Upper lobe of left lung (tissue), 6 donors: Measurements from ENCODE around the gene LYST. TPM values are rescaled to one million over a fixed set of nuclear protein-coding genes. Genes with fewer than 3 reads are reported as not detected.
A peak's percentile ranks its signal among the peaks of the same experiment; 100 is the strongest.

Experiments
- ATAC-seq, 2 donors: fragments of 200-7000 bp; cut with Tn5 transposase; one replicate each; pipeline ENCODE4 v1.9.1; 2022; ENCODE audit warnings: mild to moderate bottlenecking in 2 of 2, moderate library complexity in 2 of 2; ENCODE audit not compliant: low FRiP score in 2 of 2
- DNase-seq, 2 donors: peaks; one replicate each; pipeline ENCODE4 v3.0.0-alpha.2; 2019 to 2020
- H3K27ac ChIP-seq, 4 donors: fragments of 200-600 bp; sonication (generic); one replicate each; pipeline ENCODE4 v1.5.1; 2016 to 2019
- H3K27me3 ChIP-seq, 4 donors: fragments of 200-600 bp; sonication (generic); one replicate each; pipeline ENCODE4 v1.5.1; 2017 to 2019
- H3K36me3 ChIP-seq, 4 donors: fragments of 200-600 bp; sonication (generic); one replicate each; pipeline ENCODE4 v1.5.1; 2016 to 2019
- H3K4me1 ChIP-seq, 4 donors: fragments of 200-600 bp; sonication (generic); one replicate each; pipeline ENCODE4 v1.5.1; 2018 to 2019
- H3K4me3 ChIP-seq, 4 donors: fragments of 200-600 bp; sonication (generic); one replicate each; pipeline ENCODE4 v1.5.1; 2017 to 2019; ENCODE audit warnings: mild to moderate bottlenecking in 2 of 4, moderate library complexity in 1 of 4
- H3K9me3 ChIP-seq, 4 donors: fragments of 200-600 bp; sonication (generic); one replicate each; pipeline ENCODE4 v1.5.1; 2018 to 2019
- EP300 ChIP-seq, 4 donors: sonication (generic); formaldehyde crosslinking; IDR thresholded peaks; one replicate each; pipeline ENCODE4 v1.5.1; 2017; ENCODE audit warnings: antibody characterized with exemption in 4 of 4, control low read depth in 2 of 4
- POLR2A ChIP-seq, 4 donors: fragments of 450-650 bp; IDR thresholded peaks; one replicate each; pipeline ENCODE4 v1.5.1; 2016 to 2017; ENCODE audit warnings: antibody characterized with exemption in 4 of 4, mild to moderate bottlenecking in 2 of 4
- POLR2AphosphoS5 ChIP-seq, 2 donors: sonication (generic); formaldehyde crosslinking; IDR thresholded peaks; one replicate each; pipeline ENCODE4 v1.5.1; 2017; ENCODE audit warnings: antibody characterized with exemption in 2 of 2
- WGBS, 2 donors: methylation state at CpG; one replicate each; pipeline ENCODE4 v1.1.5; 2017 to 2018; 5-methylcytosine and 5-hydroxymethylcytosine counted together
- total RNA-seq, 6 donors: library from RNA; depleted of rRNA in 4 of 6; stranded (reverse); fragments of >200 nt in 4 of 6; gene quantifications; one replicate each; pipeline versions ENCODE4 v1.1.0 to v1.2.1, GENCODE V29; 2016 to 2021
- TF ChIP-seq, protein P1 (sequence below), 6 experiments: fragments of 450-650 bp in 4 of 6; fragments of 200-600 bp in 2 of 6; sonication (generic) in 2 of 6; IDR thresholded peaks; one replicate each; pipeline ENCODE4 v1.5.1; 2016 to 2019; ENCODE audit warnings: antibody characterized with exemption in 6 of 6
- donor health status: DM: no; HTN: no; CAD: no; lungs with moderate emphysema.
- donor health status: DM: no; HTN: yes; CAD: no; lungs with severe emphysema.

LYST gene
- total RNA-seq, 6 donors from 2014 or later, result 34.0 to 87.0 (median 54.0) TPM

- Histone ChIP-seq H3K9me3 (no peaks in the 10 kb centered on the region), H3K36me3 (no peaks in the 10 kb centered on the region), H3K27me3 (no peaks in the 10 kb centered on the region), H3K4me3 (no peak overlapping the region), H3K27ac (no peak overlapping the region), H3K4me1 (peaks cover 0 to 8% (median 4%) of the 10 kb centered on the region in 4 donors)
- ATAC-seq (no peak), DNase-seq (no peak)
- no peak for TF ChIP-seq EP300 (IDR thresholded peaks at IDR 0.05)
- no peak for TF ChIP-seq POLR2AphosphoS5 (IDR thresholded peaks at IDR 0.05)
- no peak for TF ChIP-seq POLR2A (IDR thresholded peaks at IDR 0.05)
- TF ChIP-seq, protein P1, sequence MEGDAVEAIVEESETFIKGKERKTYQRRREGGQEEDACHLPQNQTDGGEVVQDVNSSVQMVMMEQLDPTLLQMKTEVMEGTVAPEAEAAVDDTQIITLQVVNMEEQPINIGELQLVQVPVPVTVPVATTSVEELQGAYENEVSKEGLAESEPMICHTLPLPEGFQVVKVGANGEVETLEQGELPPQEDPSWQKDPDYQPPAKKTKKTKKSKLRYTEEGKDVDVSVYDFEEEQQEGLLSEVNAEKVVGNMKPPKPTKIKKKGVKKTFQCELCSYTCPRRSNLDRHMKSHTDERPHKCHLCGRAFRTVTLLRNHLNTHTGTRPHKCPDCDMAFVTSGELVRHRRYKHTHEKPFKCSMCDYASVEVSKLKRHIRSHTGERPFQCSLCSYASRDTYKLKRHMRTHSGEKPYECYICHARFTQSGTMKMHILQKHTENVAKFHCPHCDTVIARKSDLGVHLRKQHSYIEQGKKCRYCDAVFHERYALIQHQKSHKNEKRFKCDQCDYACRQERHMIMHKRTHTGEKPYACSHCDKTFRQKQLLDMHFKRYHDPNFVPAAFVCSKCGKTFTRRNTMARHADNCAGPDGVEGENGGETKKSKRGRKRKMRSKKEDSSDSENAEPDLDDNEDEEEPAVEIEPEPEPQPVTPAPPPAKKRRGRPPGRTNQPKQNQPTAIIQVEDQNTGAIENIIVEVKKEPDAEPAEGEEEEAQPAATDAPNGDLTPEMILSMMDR (IDR thresholded peaks at IDR 0.05), result no peak
- 80 to 85% methylated on average over 10 of the region's 10 CpGs for WGBS, 2 donors
Measured at GRCh38 chr1:235637756-235638534, 228.8 kb downstream of the LYST start.

GRCh38 chr1:235635938-235636662 is 230.6 kb downstream of the LYST start:
- Histone ChIP-seq H3K4me3 (no peak overlapping the region), H3K27ac (no peak overlapping the region), H3K4me1 (no peaks in the 10 kb centered on the region), H3K27me3 (no peaks in the 10 kb centered on the region), H3K36me3 (no peaks in the 10 kb centered on the region), H3K9me3 (no peaks in the 10 kb centered on the region)
- DNase-seq, result no peak
- TF ChIP-seq POLR2AphosphoS5 (IDR thresholded peaks at IDR 0.05) (no peak), EP300 (IDR thresholded peaks at IDR 0.05) (no peak), POLR2A (IDR thresholded peaks at IDR 0.05) (no peak)
- TF ChIP-seq, protein P1 (IDR thresholded peaks at IDR 0.05), result no peak
- WGBS, 2 donors, result 60 to 69% methylated on average over 8 to 12 of the region's 12 CpGs
- peak in 1 of 2 donors; percentile 32 for ATAC-seq

DNA sequence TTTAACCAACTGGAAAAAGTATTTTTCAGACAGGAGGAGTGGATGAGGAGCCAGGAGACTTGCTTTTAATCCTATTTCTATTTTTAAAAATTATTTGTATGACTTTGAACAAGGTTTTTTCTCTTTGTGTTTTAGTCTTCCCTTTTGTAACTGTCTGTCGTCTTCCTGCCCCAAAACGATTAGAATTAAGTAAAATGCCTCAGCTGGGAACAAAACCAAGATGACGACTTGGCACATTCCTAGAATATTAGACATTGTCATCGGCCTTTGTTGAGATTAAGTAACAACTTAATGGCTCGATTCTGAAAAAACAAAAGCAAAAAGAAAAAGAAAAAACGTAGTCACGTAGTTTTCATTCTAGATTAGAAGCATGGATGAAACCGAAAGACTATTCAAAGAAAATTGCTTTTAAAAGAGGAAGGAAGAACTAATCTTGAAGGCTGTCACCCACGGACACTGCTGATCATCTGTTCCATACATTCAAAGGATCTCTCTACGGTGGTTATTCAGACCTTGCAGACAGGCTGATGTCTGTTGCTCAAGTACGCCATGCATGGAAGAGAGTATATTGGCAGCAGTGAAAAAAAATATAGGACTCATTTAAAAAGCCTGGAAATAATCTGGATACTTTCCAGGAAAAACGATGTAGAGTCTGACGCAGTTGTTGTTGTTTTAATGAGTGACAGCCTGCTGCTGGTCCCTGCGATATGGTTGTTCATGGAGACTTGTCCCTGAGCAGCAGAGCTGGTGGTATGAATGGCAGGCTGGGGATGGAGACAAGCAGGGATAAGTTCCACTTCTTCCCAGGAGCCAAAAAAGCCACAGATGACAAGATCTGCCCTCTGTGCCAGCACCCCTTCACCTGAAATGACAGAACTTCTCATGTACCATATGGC is 234.0 kb downstream of the LYST start:
- H3K36me3 ChIP-seq, result no peaks in the 10 kb centered on the region
- no peak for DNase-seq
- H3K27ac ChIP-seq, result no peak overlapping the region
- no peak for ATAC-seq
- H3K27me3 ChIP-seq, result no peaks in the 10 kb centered on the region
- no peak for TF ChIP-seq EP300 (IDR thresholded peaks at IDR 0.05)
- TF ChIP-seq, protein P1 (IDR thresholded peaks at IDR 0.05), result no peak
- TF ChIP-seq POLR2AphosphoS5 (IDR thresholded peaks at IDR 0.05), result no peak
- TF ChIP-seq POLR2A (IDR thresholded peaks at IDR 0.05), result no peak
- WGBS, 2 donors, result 28 to 45% methylated on average over 14 of the region's 14 CpGs
- H3K4me1 ChIP-seq, result no peaks in the 10 kb centered on the region
- peak overlapping the region in 3 of 4 donors; percentile 10 to 24 (median 14) for H3K4me3 ChIP-seq
- H3K9me3 ChIP-seq, result no peaks in the 10 kb centered on the region

- Histone ChIP-seq H3K27me3 (no peaks in the 10 kb centered on the region), H3K9me3 (no peaks in the 10 kb centered on the region), H3K4me3 (no peak overlapping the region), H3K36me3 (no peaks in the 10 kb centered on the region), H3K27ac (no peak overlapping the region), H3K4me1 (no peaks in the 10 kb centered on the region)
- WGBS, 2 donors, result 81 to 84% methylated on average over 4 to 7 of the region's 7 CpGs
- no peak for ATAC-seq
- no peak for DNase-seq
- TF ChIP-seq, protein P1 (IDR thresholded peaks at IDR 0.05), result no peak
- TF ChIP-seq POLR2A (IDR thresholded peaks at IDR 0.05), result no peak
- no peak for TF ChIP-seq POLR2AphosphoS5 (IDR thresholded peaks at IDR 0.05)
- TF ChIP-seq EP300 (IDR thresholded peaks at IDR 0.05), result no peak
Measured at GRCh38 chr1:235631816-235632215, 234.9 kb downstream of the LYST start.
